T-helper 2 cell treated with Interferon-gamma antibody and Interleukin-4, amounts not matched to agents 100 ng/mL and 5 ng/mL, for 36 hours (primary cell): ENCODE measurements around the gene BMPR1A. TPM values are rescaled to one million over a fixed set of nuclear protein-coding genes. Genes with fewer than 3 reads are reported as not detected.

Experiments
- intact Hi-C: fragments of 100-400 bp; cut with micrococcal nuclease; formaldehyde crosslinking; loops from one replicate; pipeline ENCODE4 v1.15.1; 2023
- total RNA-seq: library from RNA; stranded (reverse); gene quantifications from 2 replicates; pipeline ENCODE4 v1.2.3, GENCODE V29; 2022

BMPR1A gene
- total RNA-seq, 1 donor from 2014 or later = 9.6 TPM

- intact Hi-C loops = loop anchor here (5.0 kb wide), 1 partner anchor 357 kb away; no protein-coding TSS in a partner anchor
These were observed 2.8 kb downstream of the BMPR1A start for GRCh38 chr10:86759073-86759672.

DNA sequence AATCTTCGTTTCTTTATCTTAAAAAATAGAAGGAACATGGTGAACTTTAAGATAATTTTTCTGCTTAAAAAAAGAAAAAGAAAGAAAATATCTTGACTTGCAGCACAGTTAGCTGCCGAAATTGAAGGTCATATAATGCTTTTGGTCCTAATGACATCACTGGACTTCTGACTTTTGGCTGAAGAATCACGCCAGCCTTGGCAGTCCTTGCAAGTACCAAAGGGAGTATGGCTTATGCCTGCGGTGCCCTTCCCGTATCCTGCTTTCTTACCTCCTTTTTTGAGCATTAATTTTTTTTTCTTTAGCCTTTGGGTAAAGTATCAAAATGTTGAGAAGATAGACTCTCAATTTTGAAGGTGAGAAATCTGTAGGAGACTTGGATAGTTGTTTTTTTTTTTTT is 7.0 kb downstream of the BMPR1A start:
- intact Hi-C loops = no loop called here

- intact Hi-C loops = no loop called here
These were observed 9.1 kb downstream of the BMPR1A start for GRCh38 chr10:86765548-86765947.

DNA sequence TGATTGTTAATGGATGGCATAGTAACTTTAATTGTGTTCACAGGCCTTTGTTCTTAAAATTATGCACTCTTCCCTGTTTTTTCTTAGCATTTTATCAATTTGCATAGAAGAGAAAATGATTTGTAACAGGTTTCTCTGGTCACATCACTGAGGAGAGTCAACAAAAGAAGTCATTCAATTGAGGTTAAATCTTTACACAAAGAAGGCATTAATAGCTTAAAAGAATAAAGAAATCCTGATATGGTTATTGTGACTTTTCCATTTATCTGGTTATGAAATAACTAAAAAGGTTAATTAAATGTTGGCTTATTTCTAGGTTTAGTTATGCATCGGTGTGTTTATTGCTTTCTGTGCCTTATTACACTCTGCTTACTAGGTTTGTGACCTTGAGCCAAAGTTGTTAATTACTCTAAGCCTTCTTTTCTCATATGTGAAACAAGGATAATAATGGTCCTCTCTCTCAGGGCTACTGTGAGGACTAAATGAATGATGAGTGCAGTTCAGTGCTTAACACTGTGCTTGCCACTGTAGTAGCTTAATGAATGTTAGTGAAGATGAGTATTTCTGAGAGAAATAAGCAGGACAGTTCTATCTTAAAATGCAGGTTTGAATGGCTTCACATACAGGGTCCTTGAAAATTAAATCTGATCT is 12.1 kb downstream of the BMPR1A start:
- intact Hi-C loops = no loop called here

- intact Hi-C loops = no loop called here
These were observed 13.6 kb downstream of the BMPR1A start for GRCh38 chr10:86769991-86770390.

GRCh38 chr10:86770412-86770960 is 14.1 kb downstream of the BMPR1A start:
- intact Hi-C loops = no loop called here

DNA sequence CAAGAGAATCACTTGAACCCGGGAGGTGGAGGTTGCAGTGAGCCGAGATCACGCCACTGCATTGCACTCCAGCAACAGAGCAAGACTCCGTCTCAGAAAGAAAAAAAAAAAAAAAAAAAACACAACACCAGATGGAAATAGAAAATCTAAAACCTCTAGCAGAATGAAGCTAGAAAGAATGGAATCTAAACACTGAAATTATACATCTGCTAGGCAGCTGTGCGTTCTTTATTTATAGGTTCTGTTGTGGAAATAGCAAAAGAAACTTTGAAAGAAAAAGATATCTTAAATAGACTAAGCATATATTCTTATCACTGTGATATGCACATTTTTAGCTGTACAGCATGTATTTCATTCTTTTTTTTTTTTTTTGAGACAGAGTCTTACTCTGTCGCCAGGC is 17.1 kb downstream of the BMPR1A start:
- intact Hi-C loops = no loop called here

GRCh38 chr10:86775056-86775869 is 18.8 kb downstream of the BMPR1A start:
- intact Hi-C loops = no loop called here

GRCh38 chr10:86775870-86776180 is 19.4 kb downstream of the BMPR1A start:
- intact Hi-C loops = no loop called here

GRCh38 chr10:86779220-86780017 is 23.0 kb downstream of the BMPR1A start:
- intact Hi-C loops = no loop called here

GRCh38 chr10:86782701-86783418 is 26.4 kb downstream of the BMPR1A start:
- intact Hi-C loops = no loop called here

DNA sequence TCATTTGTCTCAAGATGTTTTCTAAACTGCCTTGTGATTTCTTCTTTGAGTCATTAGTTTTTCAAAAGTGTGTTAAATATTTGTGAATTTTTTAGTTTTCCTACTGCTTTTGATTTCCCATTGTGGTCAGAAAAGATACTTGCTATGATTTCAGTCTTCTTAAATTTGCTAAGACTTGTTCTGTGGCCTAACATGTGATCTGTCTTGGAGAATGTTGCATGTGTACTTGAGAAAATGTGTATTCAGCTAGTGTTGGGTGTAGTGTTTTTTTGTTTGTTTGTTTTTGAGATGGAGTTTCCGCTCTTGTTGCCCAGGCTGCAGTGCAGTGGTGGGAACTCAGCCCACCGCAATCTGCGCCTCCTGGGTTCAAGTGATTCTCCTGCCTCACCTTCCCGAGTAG is 28.6 kb downstream of the BMPR1A start:
- intact Hi-C loops = no loop called here

DNA sequence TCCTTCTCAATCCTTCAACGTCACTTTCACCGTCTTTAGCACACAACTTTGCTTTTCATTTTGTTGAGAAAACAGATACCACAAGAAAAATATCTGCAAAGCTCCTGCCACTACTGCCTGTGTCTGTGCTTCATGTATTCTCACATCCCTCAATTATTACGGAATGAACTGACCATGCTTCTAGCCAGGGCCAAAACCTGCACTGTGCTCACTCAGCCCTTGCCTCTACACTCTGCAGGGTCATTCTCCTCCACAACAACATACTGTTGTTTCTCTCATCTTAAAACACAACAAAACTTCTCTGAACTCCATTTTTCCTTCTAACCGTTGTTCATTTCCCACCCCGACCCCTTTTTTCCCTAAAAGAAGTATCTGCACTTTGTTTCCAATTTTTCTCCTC is 29.5 kb downstream of the BMPR1A start:
- intact Hi-C loops = no loop called here

GRCh38 chr10:86786368-86786767 is 29.9 kb downstream of the BMPR1A start:
- intact Hi-C loops = no loop called here

- intact Hi-C loops = no loop called here
These were observed 34.0 kb downstream of the BMPR1A start for GRCh38 chr10:86790394-86790793.

DNA sequence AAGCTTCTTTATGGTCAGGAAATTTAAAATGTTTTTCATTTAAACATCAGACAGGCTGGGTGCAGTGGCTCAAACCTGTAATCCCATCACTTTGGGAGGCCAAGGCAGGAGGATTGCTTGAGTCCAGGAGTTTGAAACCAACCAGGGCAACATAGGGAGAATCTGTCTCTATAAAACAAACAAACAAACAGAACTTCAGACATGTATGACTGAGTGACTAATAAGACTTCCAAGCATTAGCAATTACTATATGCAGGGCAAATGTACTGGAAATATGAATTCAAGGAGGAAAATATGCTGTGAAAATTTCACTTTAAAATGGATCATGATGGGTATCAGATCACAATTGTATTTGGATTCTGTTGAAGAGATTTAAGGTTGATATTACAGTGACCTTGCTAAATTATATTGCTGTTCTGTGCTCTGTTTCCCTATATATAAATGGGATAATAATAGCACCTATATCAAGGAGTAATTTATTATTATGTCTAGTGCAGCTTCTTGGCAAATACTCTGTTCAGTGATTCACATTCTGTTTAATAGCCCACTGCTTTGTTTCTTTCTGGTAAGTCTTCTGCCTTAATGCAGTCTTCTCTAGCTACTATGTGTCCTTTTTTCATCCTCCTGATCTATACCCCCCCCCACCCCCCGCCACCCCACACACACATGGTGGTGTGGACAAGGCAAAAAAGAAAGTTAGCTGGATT is 36.2 kb downstream of the BMPR1A start:
- intact Hi-C loops = no loop called here

- intact Hi-C loops = no loop called here
These were observed 37.3 kb downstream of the BMPR1A start for GRCh38 chr10:86793696-86794095.

- intact Hi-C loops = no loop called here
These were observed 38.9 kb downstream of the BMPR1A start for GRCh38 chr10:86795353-86795752.

DNA sequence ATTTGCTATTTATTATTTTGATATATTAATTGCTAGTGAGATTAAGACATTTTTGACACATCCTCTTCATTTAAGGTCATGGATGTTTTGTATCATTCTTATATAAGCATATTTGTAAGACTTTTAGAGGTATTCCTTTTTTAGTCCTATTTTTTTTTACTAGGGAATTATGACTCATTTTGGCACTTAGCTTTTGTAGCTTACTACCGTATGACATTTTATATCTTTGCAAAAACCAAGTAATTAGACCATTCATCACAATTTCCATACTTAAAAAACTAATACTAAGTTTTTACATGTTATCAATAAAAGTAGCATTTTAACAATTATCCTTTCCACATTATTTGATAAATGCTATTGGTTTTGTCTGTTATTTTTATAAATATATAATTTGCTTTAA is 41.6 kb downstream of the BMPR1A start:
- intact Hi-C loops = no loop called here

- intact Hi-C loops = no loop called here
These were observed 42.2 kb downstream of the BMPR1A start for GRCh38 chr10:86798611-86799010.
